Endothelial cell of umbilical vein (primary cell): ENCODE measurements around the gene GNAO1. TPM values are rescaled to one million over a fixed set of nuclear protein-coding genes. Genes with fewer than 3 reads are reported as not detected.

Source experiments
- BruUV-seq: library from RNA; stranded (reverse); fragments of 400-500 nt; replicated peaks from 2 replicates; lab custom pipeline; 2021; lab: Mats Ljungman, UMichigan
- CTCF ChIA-PET: fragments of 300-600, 350-600 bp; sonication (Branson Sonifier 250); formaldehyde crosslinking; loops from one replicate; lab custom pipeline; 2021; ENCODE audit warnings: antibody characterized with exemption, inconsistent platforms; lab: Charles Lee
- POLR2A ChIA-PET: fragments of 300-600, 350-600 bp; sonication (Branson Sonifier 250); formaldehyde crosslinking; loops from one replicate; lab custom pipeline; 2021; ENCODE audit warnings: antibody characterized with exemption, inconsistent platforms; lab: Charles Lee
- DNase-seq: peaks from one replicate; pipeline ENCODE4 v3.0.0-alpha.2; 2011; ENCODE audit warnings: low read depth, low spot score
- FAIRE-seq: peaks from 2 replicates; lab custom pipeline; 2011; peaks lifted over from hg19 to GRCh38; lab: Jason Lieb, UNC
- H2AFZ ChIP-seq: 2 replicates; pipeline ENCODE4 v1.6.0; 2012; ENCODE audit warnings: low read depth, low read length, control low read depth, inconsistent platforms
- H3K27ac ChIP-seq: 2 replicates; pipeline ENCODE4 v1.5.1; 2011; ENCODE audit warnings: low read depth, mild to moderate bottlenecking, control low read depth, low read length, moderate library complexity; ENCODE audit not compliant: insufficient read depth
- H3K27me3 ChIP-seq, 2 experiments: 2 replicates each; pipeline versions ENCODE4 v1.6.0 to v1.6.1; 2011; ENCODE audit warnings: low read length in 2 of 2, mixed read lengths in 1 of 2; ENCODE audit not compliant: control insufficient read depth in 2 of 2, insufficient read depth in 2 of 2
- H3K36me3 ChIP-seq, 2 experiments: 2 replicates in 1 of 2; 3 replicates in 1 of 2; pipeline ENCODE4 v1.5.1; 2011; ENCODE audit warnings: low read length in 2 of 2, mild to moderate bottlenecking in 1 of 2, moderate library complexity in 1 of 2; ENCODE audit not compliant: control insufficient read depth in 2 of 2, insufficient read depth in 2 of 2; ENCODE audit errors: extremely low read depth in 1 of 2
- H3K4me1 ChIP-seq: 3 replicates; pipeline ENCODE4 v1.5.1; 2011; ENCODE audit warnings: mild to moderate bottlenecking, low read length; ENCODE audit not compliant: control insufficient read depth, insufficient read depth; ENCODE audit errors: extremely low read depth
- H3K4me2 ChIP-seq: 2 replicates; pipeline ENCODE4 v1.6.1; 2011; ENCODE audit warnings: low read length, control low read depth, mixed read lengths; ENCODE audit not compliant: insufficient read depth
- H3K4me3 ChIP-seq, 3 experiments: fragments of 200-600 bp in 1 of 3; sonication (generic), shearing (Covaris generic) in 1 of 3; replicated peaks in 1 of 3; 2 replicates each; pipeline ENCODE4 v1.5.1; 2011 to 2016; ENCODE audit warnings: control low read depth in 3 of 3, low read length in 3 of 3, mild to moderate bottlenecking in 2 of 3, inconsistent platforms in 1 of 3, low read depth in 1 of 3, moderate library complexity in 1 of 3; ENCODE audit not compliant: insufficient read depth in 1 of 3
- H3K79me2 ChIP-seq: 2 replicates; pipeline ENCODE4 v1.6.0; 2012; ENCODE audit warnings: low read length, inconsistent platforms; ENCODE audit not compliant: control insufficient read depth, insufficient read depth
- H3K9ac ChIP-seq: replicated peaks from 2 replicates; pipeline ENCODE3; 2011; ENCODE audit warnings: low read length, control low read depth; ENCODE audit not compliant: insufficient read depth; ENCODE audit errors: extremely low read depth
- H3K9me1 ChIP-seq: replicated peaks from 3 replicates; pipeline ENCODE4 v1.6.0; 2011; ENCODE audit warnings: mild to moderate bottlenecking, low read length; ENCODE audit not compliant: control insufficient read depth, insufficient read depth; ENCODE audit errors: extremely low read depth
- H3K9me3 ChIP-seq: replicated peaks from 2 replicates; pipeline ENCODE4 v1.5.1; 2012; ENCODE audit warnings: low read length, inconsistent platforms; ENCODE audit not compliant: control insufficient read depth, insufficient read depth
- H4K20me1 ChIP-seq: replicated peaks from 2 replicates; pipeline ENCODE3; 2011; ENCODE audit warnings: mild to moderate bottlenecking, low read length; ENCODE audit not compliant: control insufficient read depth, insufficient read depth; ENCODE audit errors: extremely low read depth
- CTCF ChIP-seq, 2 donors: IDR thresholded peaks; 1 replicate in 1 of 2; 2 replicates in 1 of 2; pipeline ENCODE4 v1.5.1; 2011; ENCODE audit warnings: low read length in 2 of 2, mild to moderate bottlenecking in 2 of 2, moderate library complexity in 2 of 2, control low read depth in 1 of 2, inconsistent platforms in 1 of 2, low read depth in 1 of 2; ENCODE audit not compliant: insufficient read depth in 1 of 2; ENCODE audit errors: extremely low read depth in 1 of 2
- EZH2 ChIP-seq: IDR thresholded peaks from 2 replicates; pipeline ENCODE4 v1.6.1; 2012; ENCODE audit warnings: borderline replicate concordance, low read depth, mild to moderate bottlenecking, moderate library complexity, low read length, inconsistent platforms; ENCODE audit not compliant: severe bottlenecking
- FOS ChIP-seq: IDR thresholded peaks from 2 replicates; pipeline ENCODE4 v1.6.1; 2011; ENCODE audit warnings: mild to moderate bottlenecking, low read length, moderate library complexity, borderline replicate concordance; ENCODE audit not compliant: insufficient read depth
- GATA2 ChIP-seq: IDR thresholded peaks from 2 replicates; pipeline ENCODE4 v1.7.0; 2011; ENCODE audit warnings: low read depth, mild to moderate bottlenecking, moderate library complexity, mixed read lengths, low read length; ENCODE audit not compliant: insufficient read length, insufficient read depth
- JUN ChIP-seq: IDR thresholded peaks from 2 replicates; pipeline ENCODE4 v1.6.1; 2011; ENCODE audit warnings: borderline replicate concordance, low read depth; ENCODE audit not compliant: insufficient read length, insufficient read depth
- MYC ChIP-seq: IDR thresholded peaks from one replicate; pipeline ENCODE4 v1.6.1; 2011; ENCODE audit warnings: mild to moderate bottlenecking, low read depth, low read length
- POLR2A ChIP-seq: IDR thresholded peaks from 2 replicates; pipeline ENCODE4 v1.6.1; 2012; ENCODE audit warnings: low read depth, mild to moderate bottlenecking, control low read depth, low read length
- POLR2AphosphoS5 ChIP-seq: IDR thresholded peaks from 2 replicates; pipeline ENCODE4 v1.6.1; 2012; ENCODE audit warnings: low read depth, mild to moderate bottlenecking, control low read depth, low read length, moderate library complexity; ENCODE audit not compliant: insufficient read depth
- dilution Hi-C: fragments of 300-500 bp; cut with MboI; formaldehyde crosslinking; loops from one replicate; pipeline ENCODE4 v1.15.0; 2019; ENCODE audit warnings: low sequenced_read_pairs; ENCODE audit not compliant: extremely low pct_ligation_motif_present
- intact Hi-C: fragments of 100-400 bp; cut with micrococcal nuclease; formaldehyde crosslinking; loops from one replicate; pipeline ENCODE4 v1.10.0; 2022
- polyA plus RNA-seq, 4 experiments: library from polyadenylated mRNA; depleted of rRNA in 3 of 4; stranded (reverse) in 3 of 4; unstranded in 1 of 4; fragments of >200 nt; gene quantifications; 2 replicates each; pipeline versions ENCODE4 v1.2.1 to v1.2.3, GENCODE V29; 2011 to 2012; ENCODE audit warnings: missing spikeins in 1 of 4
- total RNA-seq: library from RNA; stranded (reverse); gene quantifications from 2 replicates; pipeline ENCODE4 v1.2.3, GENCODE V29; 2021
- TF ChIP-seq, protein P1 (sequence below): IDR thresholded peaks from 2 replicates; pipeline ENCODE4 v1.6.1; 2011; ENCODE audit not compliant: insufficient read depth, insufficient read length

GNAO1 gene
- total and polyA plus RNA-seq, 2 donors (not counting 3 experiments of a cell fraction or from before 2014, with no cell fraction given) = not detected

DNA sequence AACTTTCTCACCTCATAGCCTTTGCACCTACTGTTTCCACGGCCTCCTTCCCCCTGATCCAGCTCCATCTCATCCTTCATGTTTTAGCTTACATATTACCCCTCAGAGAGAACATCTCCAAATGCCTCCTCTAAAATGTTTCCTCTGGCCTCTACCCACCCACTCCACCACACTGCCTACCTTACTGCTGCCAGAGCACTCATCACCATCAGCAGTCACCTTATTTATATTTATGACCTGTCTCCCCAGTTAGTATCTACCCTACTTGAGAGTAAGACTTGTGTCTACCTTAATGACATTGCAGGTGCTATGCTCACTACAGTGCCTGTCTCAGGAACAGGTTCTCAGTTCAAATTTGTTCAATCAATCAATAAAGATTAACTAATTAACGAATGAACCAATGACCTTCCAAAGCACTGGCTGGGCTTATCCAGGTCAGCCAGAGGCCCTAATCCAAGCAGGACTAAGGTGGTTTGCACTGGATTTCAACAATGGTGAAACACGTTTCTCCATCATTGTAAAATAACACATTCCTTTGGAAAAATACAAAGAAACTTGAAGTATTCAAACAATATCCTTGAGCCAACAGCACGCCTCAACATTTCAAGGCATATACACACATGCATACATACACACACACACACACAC lies 192.9 kb downstream of the GNAO1 start:
- Histone ChIP-seq H3K27me3 (no peaks in the 10 kb centered on the region), H3K4me1 (no peaks in the 10 kb centered on the region), H3K79me2 (no peaks in the 10 kb centered on the region), H3K9me3 (peaks cover 6% of the 10 kb centered on the region), H3K9me1 (no peaks in the 10 kb centered on the region), H3K4me2 (no peak overlapping the region), H4K20me1 (no peaks in the 10 kb centered on the region), H3K36me3 (peaks cover 3 to 20% of the 10 kb centered on the region in 2 experiments), H3K27ac (no peak overlapping the region), H3K9ac (no peak overlapping the region), H3K4me3 (no peak overlapping the region), H2AFZ (no peak overlapping the region)
- POLR2A ChIA-PET = no interaction called here
- TF ChIP-seq POLR2A (no peak), GATA2 (no peak), POLR2AphosphoS5 (no peak), JUN (no peak), CTCF (IDR thresholded peaks at IDR 0.05; ENCODE audit: extremely low read depth in 1 of 2, insufficient read depth in 1 of 2, low read depth in 1 of 2, low read length in 2 of 2) (no peak), MYC (no peak), FOS (no peak), EZH2 (no peak)
- TF ChIP-seq, protein P1, sequence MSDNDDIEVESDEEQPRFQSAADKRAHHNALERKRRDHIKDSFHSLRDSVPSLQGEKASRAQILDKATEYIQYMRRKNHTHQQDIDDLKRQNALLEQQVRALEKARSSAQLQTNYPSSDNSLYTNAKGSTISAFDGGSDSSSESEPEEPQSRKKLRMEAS = no peak
- no peak for DNase-seq
- dilution Hi-C loops (no loop called here), intact Hi-C loops (no loop called here)
- CTCF ChIA-PET = interaction anchor here (1.5 kb wide), 1 partner anchor 13 kb away, joined by 5 read pairs; no protein-coding TSS in a partner anchor
- BruUV-seq = no TSS peak
- FAIRE-seq = no peak
